Colonic mucosa (tissue), 4 donors: ENCODE data around the gene SPACA6. TPM values are rescaled to one million over a fixed set of nuclear protein-coding genes. Genes with fewer than 3 reads are reported as not detected.

Source experiments
- DNase-seq: peaks from one replicate; pipeline ENCODE4 v3.0.0-alpha.2; 2020
- H3K27ac ChIP-seq: fragments of 200-600 bp; one replicate; pipeline ENCODE4 v1.8.0; 2021
- H3K27me3 ChIP-seq: fragments of 200-600 bp; one replicate; pipeline ENCODE4 v1.8.0; 2021
- H3K36me3 ChIP-seq: fragments of 200-600 bp; one replicate; pipeline ENCODE4 v1.8.0; 2021
- H3K4me1 ChIP-seq: fragments of 200-600 bp; one replicate; pipeline ENCODE4 v1.8.0; 2021; ENCODE audit warnings: mild to moderate bottlenecking
- H3K4me3 ChIP-seq: fragments of 200-600 bp; one replicate; pipeline ENCODE4 v1.8.0; 2021
- H3K9ac ChIP-seq, 2 donors: one replicate each; pipeline ENCODE4 v1.7.0; 2013; ENCODE audit warnings: control low read depth in 2 of 2, low read depth in 2 of 2, low read length in 2 of 2
- H3K9me3 ChIP-seq: fragments of 200-600 bp; one replicate; pipeline ENCODE4 v1.8.0; 2021
- CTCF ChIP-seq: fragments of 200-600 bp; IDR thresholded peaks from one replicate; pipeline ENCODE4 v1.8.0; 2022; ENCODE audit warnings: antibody characterized with exemption, mild to moderate bottlenecking
- intact Hi-C: fragments of 100-400 bp; cut with DNase I; formaldehyde crosslinking; loops from one replicate; pipeline ENCODE4 v1.14.1; 2022
- microRNA-seq: library from miRNA; unstranded; fragments of <30 nt; microRNA quantifications from one replicate; pipeline ENCODE4, GENCODE V29; 2019
- total RNA-seq, 2 donors: library from RNA; stranded (reverse); fragmentation: NEBNext Ultra II Directional in 1 of 2; extraction: Animal tissue kit (Norgen Biotek cat#: 25700) in 1 of 2; gene quantifications; one replicate each; pipeline ENCODE4 v1.2.1, GENCODE V29; 2021
- donor health status: healthy.
- donor health status: DM: no; HTN: no; CAD: no.
- donor health status: DM: no; HTN: no; CAD: no.

The SPACA6 gene
- total RNA-seq, 2 donors from 2014 or later, result 3.0 to 4.3 TPM

DNA sequence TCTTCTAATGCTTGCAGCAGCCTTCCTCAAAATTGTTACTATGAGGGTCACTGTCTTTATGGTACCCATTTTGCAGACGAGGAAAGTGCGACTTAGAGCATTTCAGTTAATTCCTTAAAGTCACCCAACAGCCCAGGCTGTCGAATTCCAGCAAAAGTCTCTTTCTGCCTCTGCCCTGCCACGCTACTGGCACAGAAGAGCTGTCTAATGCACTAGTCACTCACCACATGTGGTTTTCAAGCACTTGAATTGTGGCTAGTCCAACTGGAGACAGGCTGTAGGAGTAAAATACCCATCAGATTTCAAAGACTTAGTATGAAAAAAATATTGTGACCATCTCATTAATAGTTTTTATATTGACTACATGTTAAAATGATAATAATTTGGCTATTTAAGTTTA is 56.8 kb downstream of the SPACA6 start:
- H3K4me3 ChIP-seq, result no peak overlapping the region
- H3K9me3 ChIP-seq, result no peaks in the 10 kb centered on the region
- H3K27ac ChIP-seq, result no peak overlapping the region
- no peaks in the 10 kb centered on the region for H3K27me3 ChIP-seq
- no peaks in the 10 kb centered on the region for H3K36me3 ChIP-seq
- no peak for TF ChIP-seq CTCF
- no peak for DNase-seq
- no peak overlapping the region for H3K9ac ChIP-seq
- no peaks in the 10 kb centered on the region for H3K4me1 ChIP-seq
- intact Hi-C loops, result no loop called here

DNA sequence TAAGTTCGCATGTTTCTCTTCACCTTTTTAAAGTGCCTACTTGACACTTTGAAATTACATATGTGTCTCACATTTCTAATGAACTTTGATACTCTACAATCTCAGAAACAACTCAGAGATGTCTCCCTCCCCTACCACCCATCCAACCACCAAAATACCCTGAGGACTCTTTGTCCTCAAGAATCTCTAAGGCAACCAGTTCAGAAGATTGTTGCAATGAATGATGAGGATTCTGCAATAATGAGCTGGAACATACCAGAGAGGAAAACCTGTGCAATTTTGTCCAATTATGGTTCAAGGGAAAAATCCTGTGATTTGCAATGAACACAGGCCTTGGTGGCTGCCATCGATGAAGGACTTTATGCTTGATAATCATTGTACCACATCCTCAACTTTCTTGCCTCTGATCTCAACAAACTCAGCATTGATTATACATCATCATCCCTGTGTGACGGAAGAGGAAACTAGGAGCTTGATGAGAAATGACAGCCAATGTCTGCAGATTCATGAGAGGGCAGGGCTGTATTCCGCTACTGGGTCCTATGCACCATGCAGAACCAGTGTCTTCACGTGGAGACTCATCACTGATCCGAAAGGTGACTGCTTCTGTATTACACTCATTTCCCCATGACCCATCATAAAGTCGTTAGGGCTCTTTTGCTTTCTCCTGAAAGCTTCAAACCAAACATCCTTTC is 57.4 kb downstream of the SPACA6 start:
- H3K27ac ChIP-seq, result no peak overlapping the region
- intact Hi-C loops, result no loop called here
- H3K9ac ChIP-seq, result no peak overlapping the region
- no peak overlapping the region for H3K4me3 ChIP-seq
- no peaks in the 10 kb centered on the region for H3K36me3 ChIP-seq
- TF ChIP-seq CTCF, result no peak
- no peaks in the 10 kb centered on the region for H3K4me1 ChIP-seq
- no peaks in the 10 kb centered on the region for H3K27me3 ChIP-seq
- H3K9me3 ChIP-seq, result no peaks in the 10 kb centered on the region
- DNase-seq, result no peak

- Histone ChIP-seq H3K4me1 (no peaks in the 10 kb centered on the region), H3K4me3 (no peak within 1 kb of the TSS), H3K27me3 (no peaks in the 10 kb centered on the region), H3K9me3 (no peaks in the 10 kb centered on the region), H3K9ac (no peak within 1 kb of the TSS), H3K36me3 (no peaks in the 10 kb centered on the region), H3K27ac (no peak within 1 kb of the TSS)
- no peak for TF ChIP-seq CTCF
- intact Hi-C loops, result no loop called here
- DNase-seq, result no peak
Measured at GRCh38 chr19:51751655-51752054, 58.5 kb downstream of the SPACA6 start, which contains the start of gene FPR1. Gene FPR1 (minus strand): TSS chr19:51751878. CDS start chr19:51746994, 4,884 bp downstream.

DNA sequence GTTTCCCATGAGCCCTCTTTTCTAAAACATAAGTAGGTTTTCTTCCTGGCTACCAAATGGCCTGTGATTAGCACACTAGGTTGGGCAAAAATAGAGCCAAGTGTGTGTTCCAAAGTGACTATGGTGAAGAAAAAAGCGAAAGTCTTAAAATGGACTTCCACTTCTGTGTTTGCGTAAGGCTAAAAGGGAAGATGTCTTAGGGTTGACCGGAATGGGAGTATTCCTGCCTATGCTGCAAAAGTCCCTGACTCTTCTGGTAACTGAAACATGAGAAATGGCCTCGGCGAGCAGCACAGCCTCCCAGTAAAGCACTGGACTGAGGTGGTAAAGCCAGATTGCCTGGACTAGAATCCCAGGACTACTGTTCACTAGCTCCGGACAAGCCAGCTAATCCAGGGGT is 61.0 kb downstream of the SPACA6 start:
- Histone ChIP-seq H3K4me1 (no peaks in the 10 kb centered on the region), H3K4me3 (no peak overlapping the region), H3K36me3 (no peaks in the 10 kb centered on the region), H3K27ac (no peak overlapping the region), H3K9me3 (no peaks in the 10 kb centered on the region), H3K27me3 (no peaks in the 10 kb centered on the region), H3K9ac (no peak overlapping the region)
- intact Hi-C loops, result no loop called here
- no peak for TF ChIP-seq CTCF
- DNase-seq, result no peak

- Histone ChIP-seq H3K36me3 (no peaks in the 10 kb centered on the region), H3K4me1 (no peaks in the 10 kb centered on the region), H3K4me3 (no peak overlapping the region), H3K27me3 (no peaks in the 10 kb centered on the region), H3K9ac (no peak overlapping the region), H3K27ac (no peak overlapping the region), H3K9me3 (no peaks in the 10 kb centered on the region)
- TF ChIP-seq CTCF, result no peak
- DNase-seq, result no peak
- intact Hi-C loops, result no loop called here
Measured at GRCh38 chr19:51754770-51755169, 61.6 kb downstream of the SPACA6 start.

Small RNA genes within 50 kb of the gene (microRNA-seq; reads per million reads assigned to microRNA genes)
- gene MIR125A (6,453 reads per million, percentile 92 among the genes with 10 or more reads in this experiment), gene MIR99B (3,631 reads per million, percentile 88 among the genes with 10 or more reads in this experiment), gene MIRLET7E (13,566 reads per million, percentile 94 among the genes with 10 or more reads in this experiment)

Other genes starting within 250 kb of the SPACA6 start
- under 1 TPM; 0.32 to 0.94 TPM for gene SIGLEC8, start 234.9 kb upstream of the SPACA6 start, total RNA-seq
- not detected for gene CEACAM18, start 214.8 kb upstream of the SPACA6 start, total RNA-seq
- gene SIGLEC12, start 191.5 kb upstream of the SPACA6 start, total RNA-seq, result under 1 TPM; 0.15 to 0.35 TPM
- 1 to 10 TPM in 1 of 2 donors, under 1 TPM in 1; 0.98 to 1.9 TPM for gene SIGLEC6, start 161.7 kb upstream of the SPACA6 start, total RNA-seq
- 1 to 10 TPM; 5.7 to 8.1 TPM for gene ZNF175, start 122.0 kb upstream of the SPACA6 start, total RNA-seq
- gene SIGLEC5, start 62.9 kb upstream of the SPACA6 start, total RNA-seq, result not detected
- gene SIGLEC14, start 46.5 kb upstream of the SPACA6 start, total RNA-seq, result 1 to 10 TPM; 1.1 to 1.5 TPM
- under 1 TPM in 1 of 2 donors, not detected in 1; 0.40 TPM for gene HAS1, start 30.7 kb downstream of the SPACA6 start, total RNA-seq
- gene FPR1, start 58.5 kb downstream of the SPACA6 start, total RNA-seq, result 1 to 10 TPM in 1 of 2 donors, under 1 TPM in 1; 0.69 to 2.5 TPM
- gene FPR2, start 67.8 kb downstream of the SPACA6 start, total RNA-seq, result 1 to 10 TPM in 1 of 2 donors, under 1 TPM in 1; 0.47 to 1.1 TPM
- 1 to 10 TPM; 1.3 to 7.1 TPM for gene FPR3, start 101.8 kb downstream of the SPACA6 start, total RNA-seq
- gene ZNF577, start 194.6 kb downstream of the SPACA6 start, total RNA-seq, result 1 to 10 TPM; 5.5 to 7.4 TPM
- 1 to 10 TPM; 8.1 to 8.2 TPM for gene ZNF649, start 211.7 kb downstream of the SPACA6 start, total RNA-seq
- gene ZNF613, start 234.1 kb downstream of the SPACA6 start, total RNA-seq, result 1 to 10 TPM; 4.2 to 4.4 TPM